Calu3 (cell line): Measurements from ENCODE around the gene ZBTB38. TPM values are rescaled to one million over a fixed set of nuclear protein-coding genes. Genes with fewer than 3 reads are reported as not detected.

Experiments used
- BruUV-seq: library from RNA; stranded (reverse); fragments of 400-500 nt; replicated peaks from 2 replicates; lab custom pipeline; 2021; lab: Mats Ljungman, UMichigan
- CTCF ChIA-PET: fragments of 300-600 bp; sonication (Branson Sonifier 250); formaldehyde crosslinking; loops from one replicate; lab custom pipeline; 2022; ENCODE audit warnings: antibody characterized with exemption; lab: Charles Lee
- DNase-seq: peaks from one replicate; pipeline ENCODE4 v3.0.0; 2022
- H3K27ac Mint-ChIP-seq: one replicate; pipeline ENCODE4 v1.8.0; 2022; ENCODE audit warnings: mixed read lengths; ENCODE audit not compliant: unreplicated experiment
- H3K27me3 Mint-ChIP-seq: one replicate; pipeline ENCODE4 v1.8.0; 2022; ENCODE audit warnings: mixed read lengths; ENCODE audit not compliant: unreplicated experiment
- H3K36me3 Mint-ChIP-seq: one replicate; pipeline ENCODE4 v1.8.0; 2022; ENCODE audit warnings: mild to moderate bottlenecking, moderate library complexity, mixed read lengths; ENCODE audit not compliant: insufficient read depth, unreplicated experiment
- H3K4me1 Mint-ChIP-seq: one replicate; pipeline ENCODE4 v1.8.0; 2022; ENCODE audit warnings: mild to moderate bottlenecking, low read depth, mixed read lengths; ENCODE audit not compliant: unreplicated experiment
- H3K4me3 Mint-ChIP-seq: one replicate; pipeline ENCODE4 v1.8.0; 2022; ENCODE audit warnings: mild to moderate bottlenecking, low read depth, moderate library complexity, mixed read lengths; ENCODE audit not compliant: unreplicated experiment
- H3K9me3 Mint-ChIP-seq: one replicate; pipeline ENCODE4 v1.8.0; 2022; ENCODE audit warnings: low read depth, mixed read lengths; ENCODE audit not compliant: unreplicated experiment
- intact Hi-C: fragments of 100-400 bp; cut with micrococcal nuclease; formaldehyde crosslinking; loops from one replicate; pipeline ENCODE4 v1.10.0; 2022; ENCODE audit not compliant: unreplicated experiment
- total RNA-seq: library from RNA; stranded (reverse); gene quantifications from 2 replicates; pipeline ENCODE4 v1.2.3, GENCODE V29; 2022
- TF ChIP-seq, protein P1 (sequence below): fragments of 200-600 bp; IDR thresholded peaks from one replicate; pipeline ENCODE4 v1.8.0; 2022; ENCODE audit warnings: antibody characterized with exemption; ENCODE audit not compliant: unreplicated experiment

ZBTB38 gene
- total RNA-seq, 1 experiment from 2014 or later = 95.9 TPM

DNA sequence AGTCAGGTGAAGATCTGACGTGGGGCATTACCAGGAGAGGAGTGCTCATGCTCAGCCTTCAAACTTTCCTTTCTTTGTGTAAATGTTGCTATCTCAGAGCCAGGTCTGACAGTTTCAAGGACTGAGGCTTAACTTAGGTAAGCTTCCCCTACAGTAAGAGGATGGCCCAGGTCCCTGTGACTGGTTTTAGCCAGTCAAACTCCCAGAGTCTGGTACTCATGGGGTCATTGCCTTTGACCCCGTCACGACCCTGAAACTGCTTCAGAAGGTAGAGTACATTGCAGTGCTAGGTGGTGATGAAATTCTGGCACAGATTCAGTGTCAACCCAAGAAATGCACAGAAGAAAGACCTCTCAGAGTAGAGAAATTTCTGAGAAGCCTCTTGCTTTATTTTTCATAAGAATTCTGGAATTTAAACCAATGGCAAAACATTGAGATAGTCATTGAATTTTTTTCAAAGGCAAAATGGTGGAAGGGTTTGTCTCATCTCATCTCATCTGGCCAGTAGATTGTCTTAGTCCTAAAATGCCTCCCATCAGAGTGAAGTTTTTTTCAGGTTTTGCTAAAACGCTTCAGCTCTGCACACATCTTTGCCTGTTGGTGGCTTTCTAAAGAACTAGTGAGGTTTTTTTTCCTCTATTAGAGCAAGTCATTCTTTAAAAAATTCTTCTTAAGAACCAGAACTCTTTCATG lies 23.1 kb downstream of the ZBTB38 start:
- CTCF ChIA-PET = no interaction called here
- no TSS peak for BruUV-seq
- no peak overlapping the region for H3K27ac Mint-ChIP-seq

DNA sequence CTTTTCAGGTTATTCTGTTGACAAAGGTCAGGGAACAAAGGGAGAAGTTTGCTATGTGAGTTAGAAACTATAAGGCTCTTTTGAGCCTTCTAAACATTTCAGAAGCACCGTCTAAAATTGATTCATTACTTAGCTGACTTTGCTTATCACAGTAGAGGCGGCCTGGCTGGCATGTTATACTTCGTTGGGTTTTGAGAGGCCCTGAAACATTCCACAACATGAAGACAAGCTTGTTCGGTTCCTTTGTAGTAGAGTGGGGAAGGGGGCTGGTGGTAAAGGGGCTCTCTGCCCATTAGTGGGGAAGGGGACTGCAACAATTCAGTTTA lies 23.6 kb downstream of the ZBTB38 start:
- Mint-ChIP-seq H3K27ac (no peak overlapping the region), H3K4me3 (no peak overlapping the region), H3K36me3 (peaks cover 17% of the 10 kb centered on the region), H3K27me3 (no peaks in the 10 kb centered on the region), H3K9me3 (peaks cover 3% of the 10 kb centered on the region), H3K4me1 (peaks cover 8% of the 10 kb centered on the region)
- no peak for DNase-seq
- CTCF ChIA-PET = no interaction called here
- intact Hi-C loops = no loop called here
- BruUV-seq = no TSS peak
- TF ChIP-seq, protein P1, sequence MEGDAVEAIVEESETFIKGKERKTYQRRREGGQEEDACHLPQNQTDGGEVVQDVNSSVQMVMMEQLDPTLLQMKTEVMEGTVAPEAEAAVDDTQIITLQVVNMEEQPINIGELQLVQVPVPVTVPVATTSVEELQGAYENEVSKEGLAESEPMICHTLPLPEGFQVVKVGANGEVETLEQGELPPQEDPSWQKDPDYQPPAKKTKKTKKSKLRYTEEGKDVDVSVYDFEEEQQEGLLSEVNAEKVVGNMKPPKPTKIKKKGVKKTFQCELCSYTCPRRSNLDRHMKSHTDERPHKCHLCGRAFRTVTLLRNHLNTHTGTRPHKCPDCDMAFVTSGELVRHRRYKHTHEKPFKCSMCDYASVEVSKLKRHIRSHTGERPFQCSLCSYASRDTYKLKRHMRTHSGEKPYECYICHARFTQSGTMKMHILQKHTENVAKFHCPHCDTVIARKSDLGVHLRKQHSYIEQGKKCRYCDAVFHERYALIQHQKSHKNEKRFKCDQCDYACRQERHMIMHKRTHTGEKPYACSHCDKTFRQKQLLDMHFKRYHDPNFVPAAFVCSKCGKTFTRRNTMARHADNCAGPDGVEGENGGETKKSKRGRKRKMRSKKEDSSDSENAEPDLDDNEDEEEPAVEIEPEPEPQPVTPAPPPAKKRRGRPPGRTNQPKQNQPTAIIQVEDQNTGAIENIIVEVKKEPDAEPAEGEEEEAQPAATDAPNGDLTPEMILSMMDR = no peak

More for the DNA sequence above, 23.1 kb downstream of the ZBTB38 start:
- H3K36me3 Mint-ChIP-seq = peaks cover 17% of the 10 kb centered on the region
- no peak overlapping the region for H3K4me3 Mint-ChIP-seq
- no peaks in the 10 kb centered on the region for H3K27me3 Mint-ChIP-seq
- peaks cover 3% of the 10 kb centered on the region for H3K9me3 Mint-ChIP-seq
- no peak for DNase-seq
- H3K4me1 Mint-ChIP-seq = peaks cover 8% of the 10 kb centered on the region
- TF ChIP-seq, protein P1 = no peak
- intact Hi-C loops = no loop called here

DNA sequence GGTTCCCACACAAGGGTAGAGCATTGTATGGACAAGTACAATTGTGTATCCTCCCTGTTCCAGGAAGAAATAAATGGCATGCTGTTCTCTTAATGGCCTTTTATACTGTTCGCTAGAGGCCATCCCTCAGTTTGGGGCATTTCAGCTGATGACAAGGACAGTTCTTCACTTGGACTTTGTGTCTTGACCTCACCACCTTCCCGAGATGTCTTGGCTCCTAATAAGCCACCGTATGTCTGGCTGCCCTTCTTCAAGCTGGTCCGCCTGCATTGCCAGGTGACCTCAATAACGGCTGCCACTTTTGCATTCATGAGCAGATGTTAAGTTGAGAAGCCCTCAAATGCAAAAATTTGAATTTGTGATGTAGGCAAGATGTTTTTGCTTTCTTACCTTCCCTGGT lies 24.1 kb downstream of the ZBTB38 start:
- H3K9me3 Mint-ChIP-seq = peaks cover 3% of the 10 kb centered on the region
- BruUV-seq = no TSS peak
- H3K36me3 Mint-ChIP-seq = peaks cover 17% of the 10 kb centered on the region

DNA sequence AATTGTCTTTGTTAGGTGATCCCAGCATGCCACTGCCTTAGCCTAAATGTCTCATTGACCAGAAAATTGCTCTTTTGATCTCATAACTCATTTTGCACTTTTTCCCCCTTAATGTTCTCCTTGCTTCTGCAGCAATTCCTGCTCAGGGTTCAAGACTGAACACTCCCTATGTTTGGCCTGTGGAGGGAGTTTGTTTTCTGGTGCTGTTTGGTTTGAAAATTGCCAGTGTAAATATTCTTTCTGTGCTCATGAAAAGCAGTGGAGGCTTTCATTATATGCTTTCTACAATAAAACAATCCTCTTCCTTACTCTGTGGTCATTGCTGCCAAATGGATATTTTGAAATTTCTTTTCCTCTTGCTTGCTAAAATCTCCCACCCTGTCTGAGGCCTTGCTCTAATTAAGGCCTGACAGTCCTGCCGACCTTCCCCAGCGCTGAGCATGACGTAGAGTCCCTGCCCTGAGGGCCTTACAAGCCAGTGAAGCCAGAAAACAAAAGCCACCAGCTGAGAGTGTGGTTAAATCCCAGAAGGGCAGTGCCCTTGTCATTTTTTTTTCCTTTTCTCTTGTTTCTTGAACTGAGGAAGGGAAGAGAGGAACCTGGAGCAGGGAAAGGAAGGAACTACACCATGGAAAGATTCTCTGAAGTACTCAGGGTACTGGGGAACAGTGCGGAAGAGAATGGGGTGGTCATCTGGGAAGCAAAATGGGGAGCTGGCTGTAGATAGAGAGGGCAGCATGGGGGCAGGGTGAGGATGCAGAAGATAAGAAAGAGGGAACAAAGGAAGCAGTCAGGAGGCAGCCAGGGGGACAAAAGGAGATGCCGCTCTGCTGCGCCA lies 24.8 kb downstream of the ZBTB38 start:
- TF ChIP-seq, protein P1 = no peak
- intact Hi-C loops = no loop called here
- CTCF ChIA-PET = interaction anchor here (0.6 kb wide), 1 partner anchor 573 kb away, joined by 3 read pairs; no protein-coding TSS in a partner anchor
- Mint-ChIP-seq H3K4me1 (peaks cover 8% of the 10 kb centered on the region), H3K4me3 (no peak overlapping the region), H3K36me3 (peaks cover 12% of the 10 kb centered on the region), H3K27me3 (no peaks in the 10 kb centered on the region), H3K27ac (no peak overlapping the region), H3K9me3 (peaks cover 3% of the 10 kb centered on the region)
- BruUV-seq = no TSS peak
- DNase-seq = no peak

More for the DNA sequence above, 24.1 kb downstream of the ZBTB38 start:
- CTCF ChIA-PET = no interaction called here
- intact Hi-C loops = no loop called here
- Mint-ChIP-seq H3K4me3 (no peak overlapping the region), H3K4me1 (peaks cover 8% of the 10 kb centered on the region), H3K27ac (no peak overlapping the region), H3K27me3 (no peaks in the 10 kb centered on the region)
- no peak for DNase-seq
- TF ChIP-seq, protein P1 = no peak
